ENCODE results near the gene SH2D3C. TPM values are rescaled to one million over a fixed set of nuclear protein-coding genes. Genes with fewer than 3 reads are reported as not detected.

Gene SH2D3C
- total and polyA plus RNA-seq, 2 of the 8 experiments (the other 6 are each of a cell fraction or from before 2014, with no cell fraction given) = 6.4 to 8.1 TPM

GRCh38 chr9:127710204-127710783 is 68.2 kb downstream of the SH2D3C start:
- Histone ChIP-seq H2AK5ac (ENCODE audit: low read depth, low read length) (no peak overlapping the region), H2AFZ (ENCODE audit: low read length) (no peak overlapping the region), H4K91ac (replicated peaks; ENCODE audit: insufficient read length, low read length) (no peak overlapping the region), H3K14ac (ENCODE audit: insufficient read length) (no peak overlapping the region), H3K9ac (replicated peaks in 1 of 4; ENCODE audit: extremely low read depth in 1 of 4, low read depth in 3 of 4, low read length in 3 of 4) (no peak overlapping the region), H3K27ac (ENCODE audit: low read depth, low read length) (no peak overlapping the region), H3K27me3 (replicated peaks in 1 of 4; ENCODE audit: control insufficient read depth in 3 of 4, extremely low read depth in 1 of 4, insufficient read depth in 3 of 4, low read length in 3 of 4) (0 out of 7 replicates have a peak, but pooled peaks cover 0 to 2% (median 0%) of the 10 kb centered on the region in 4 experiments), H3K56ac (replicated peaks; ENCODE audit: insufficient read length, low read depth, low read length) (no peak overlapping the region), H2BK20ac (ENCODE audit: low read length) (no peak overlapping the region), H2BK120ac (replicated peaks; ENCODE audit: low read depth, low read length) (no peak overlapping the region), H4K5ac (ENCODE audit: insufficient read length, low read depth, low read length) (no peak overlapping the region), H3K9me3 (ENCODE audit: insufficient read depth in 2 of 2, low read depth in 1 of 2, low read length in 1 of 2) (no peaks in the 10 kb centered on the region), H3K18ac (ENCODE audit: extremely low read depth, low read length) (peak overlapping the region; percentile 9; the same call in 1 of the 2 replicates), H3K79me2 (ENCODE audit: control insufficient read depth in 1 of 2, insufficient read depth in 2 of 2, low read length in 2 of 2) (no peaks in the 10 kb centered on the region), H3K4me1 (replicated peaks in 1 of 4; ENCODE audit: control insufficient read depth in 3 of 4, insufficient read depth in 4 of 4, low read length in 3 of 4) (peaks cover 0 to 30% (median 23%) of the 10 kb centered on the region in 4 experiments; a peak in 6 of 7 replicates), H2BK5ac (ENCODE audit: low read depth, low read length) (no peak overlapping the region), H3K4me2 (ENCODE audit: insufficient read depth in 1 of 2, low read depth in 2 of 2, low read length in 2 of 2) (no peak overlapping the region), H2BK12ac (ENCODE audit: low read depth, low read length) (no peak overlapping the region), H3K4me3 (ENCODE audit: extremely low read depth in 1 of 4, insufficient read depth in 2 of 4, low read depth in 3 of 4, low read length in 4 of 4) (no peak overlapping the region), H3K4ac (replicated peaks; ENCODE audit: insufficient read length, low read depth, low read length) (no peak overlapping the region), H2BK15ac (ENCODE audit: low read length) (no peak overlapping the region), H4K20me1 (replicated peaks in 1 of 2; ENCODE audit: control insufficient read depth in 1 of 2, insufficient read depth in 2 of 2, low read length in 2 of 2) (peaks cover 0 to 3% of the 10 kb centered on the region in 2 experiments), H3K23ac (ENCODE audit: insufficient read length) (no peak overlapping the region), H3K23me2 (ENCODE audit: low read depth, low read length) (peaks cover 7% of the 10 kb centered on the region; the same call in 1 of the 2 replicates), H3K36me3 (ENCODE audit: control insufficient read depth in 2 of 4, insufficient read depth in 4 of 4, low read length in 3 of 4) (no peaks in the 10 kb centered on the region), H3K79me1 (ENCODE audit: low read depth, low read length) (no peaks in the 10 kb centered on the region; the same call in 1 of the 2 replicates), H4K8ac (ENCODE audit: extremely low read depth, insufficient read depth, low read length) (no peak overlapping the region)
- DNase-seq (ENCODE audit: low read depth in 1 of 2, low spot score in 2 of 2) (no peak), FAIRE-seq (no peak)
- ChIA-PET CTCF (ENCODE audit: partially characterized antibody) (interaction anchor here (1.3 to 3.9 kb wide), 4 partner anchors 23 to 211 kb away, joined by 3 to 23 read pairs (median 4); partner anchors contain the start of genes CDK9 and TOR2A), POLR2A (ENCODE audit: partially characterized antibody) (interaction anchor here (2.6 kb wide), 1 partner anchor 12 kb away, joined by 7 read pairs; no protein-coding TSS in a partner anchor)
- WGBS, 2 experiments (ENCODE audit: extremely low coverage in 1 of 2, insufficient coverage in 1 of 2, insufficient read length in 1 of 2, insufficient replicate concordance in 2 of 2, low coverage in 1 of 2, low lambda C conversion rate in 2 of 2, missing lambda C conversion rate in 1 of 2) = 90% methylated on average over 10 of the region's 10 CpGs; no CpG with 5 or more reads in 1 of the 2 experiments
- TF ChIP-seq SIN3A (conservative IDR thresholded peaks at IDR 0.05 in 1 of 2, IDR thresholded peaks at IDR 0.05 in 1 of 2; ENCODE audit: low read depth in 1 of 2, low read length in 2 of 2) (no peak), RAD21 (IDR thresholded peaks at IDR 0.05 in 1 of 2, conservative IDR thresholded peaks at IDR 0.05 in 1 of 2; ENCODE audit: low read depth in 2 of 2, low read length in 2 of 2) (no peak), BACH1 (IDR thresholded peaks at IDR 0.05; ENCODE audit: low read length) (no peak), ATF3 (IDR thresholded peaks at IDR 0.05; ENCODE audit: insufficient read depth, low read depth, low read length) (no peak), TEAD4 (IDR thresholded peaks at IDR 0.05; ENCODE audit: low read depth, low read length) (no peak), TBP (IDR thresholded peaks at IDR 0.05; ENCODE audit: low read depth, low read length) (no peak)
